Stimulated activated naive CD8-positive, alpha-beta T cell treated with anti-CD3 and anti-CD28 coated beads, Interleukin-15, amount 100 ng/mL, for 72 hours (primary cell): Measurements from ENCODE around the gene NIPBL.
A peak's percentile ranks its signal among the peaks of the same experiment; 100 is the strongest.
"Not testable (repeated sequence)": the region's sequence is repeated elsewhere in the genome, so short reads cannot be mapped to it uniquely, and the experiment has no call there.

ENCODE experiments used
- ATAC-seq: fragments of 150-1000 bp; cut with Tn5 transposase; 2 replicates; pipeline ENCODE4 v1.10.0; 2021; ENCODE audit warnings: mild to moderate bottlenecking, moderate library complexity
- DNase-seq, 2 donors: peaks; one replicate each; pipeline ENCODE4 v3.0.0; 2021 to 2022
- H3K27ac Mint-ChIP-seq, 2 donors: one replicate each; pipeline ENCODE4 v1.8.0; 2022; ENCODE audit warnings: mild to moderate bottlenecking in 2 of 2, mixed read lengths in 2 of 2, moderate library complexity in 2 of 2
- H3K27me3 Mint-ChIP-seq: one replicate; pipeline ENCODE4 v1.8.0; 2022; ENCODE audit warnings: mixed read lengths
- H3K4me1 Mint-ChIP-seq: one replicate; pipeline ENCODE4 v1.8.0; 2022; ENCODE audit warnings: mild to moderate bottlenecking, mixed read lengths
- H3K4me3 Mint-ChIP-seq, 2 donors: one replicate each; pipeline ENCODE4 v1.8.0; 2022; ENCODE audit warnings: mild to moderate bottlenecking in 2 of 2, mixed read lengths in 2 of 2, moderate library complexity in 1 of 2
- H3K9me3 Mint-ChIP-seq, 2 donors: one replicate each; pipeline ENCODE4 v1.8.0; 2022; ENCODE audit warnings: mixed read lengths in 2 of 2

NIPBL gene

GRCh38 chr5:36988396-36988795, 111.8 kb downstream of the NIPBL start:
- Mint-ChIP-seq H3K4me3 (no peak overlapping the region), H3K9me3 (no peaks in the 10 kb centered on the region), H3K27me3 (no peaks in the 10 kb centered on the region), H3K27ac (no peak overlapping the region), H3K4me1 (peaks cover 37% of the 10 kb centered on the region)
- no peak for ATAC-seq
- DNase-seq = no peak

DNA sequence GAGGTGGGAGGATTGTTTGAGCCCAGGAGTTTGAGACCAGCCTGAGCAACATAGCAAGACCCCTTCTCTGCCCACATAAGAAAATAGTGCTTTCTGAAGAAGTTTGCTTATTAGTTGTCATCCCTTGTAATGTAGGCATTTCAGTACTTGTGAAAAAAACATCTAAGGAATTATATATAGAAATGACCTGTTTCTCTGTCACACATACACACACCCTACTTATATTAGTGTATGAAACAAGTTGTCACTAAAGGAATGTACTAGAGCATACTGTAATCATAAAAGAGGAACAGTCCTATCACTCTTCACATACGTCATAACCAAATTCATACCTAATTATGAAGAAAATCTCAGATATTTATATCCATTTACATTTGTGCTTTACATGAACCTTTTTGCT, 122.0 kb downstream of the NIPBL start:
- no peak overlapping the region for H3K27ac Mint-ChIP-seq
- H3K9me3 Mint-ChIP-seq = no peaks in the 10 kb centered on the region
- H3K27me3 Mint-ChIP-seq = no peaks in the 10 kb centered on the region
- no peak overlapping the region for H3K4me3 Mint-ChIP-seq
- ATAC-seq (peak; percentile 23), DNase-seq (no peak)
- peaks cover 6% of the 10 kb centered on the region for H3K4me1 Mint-ChIP-seq

GRCh38 chr5:37002176-37002751, 125.7 kb downstream of the NIPBL start:
- H3K27ac Mint-ChIP-seq = no peak overlapping the region
- no peak overlapping the region for H3K4me3 Mint-ChIP-seq
- H3K4me1 Mint-ChIP-seq = no peaks in the 10 kb centered on the region
- no peaks in the 10 kb centered on the region for H3K27me3 Mint-ChIP-seq
- no peak for DNase-seq
- ATAC-seq = no peak
- no peaks in the 10 kb centered on the region for H3K9me3 Mint-ChIP-seq

- Mint-ChIP-seq H3K9me3 (no peaks in the 10 kb centered on the region), H3K27me3 (no peaks in the 10 kb centered on the region), H3K27ac (no peak overlapping the region), H3K4me1 (no peaks in the 10 kb centered on the region), H3K4me3 (no peak overlapping the region)
- ATAC-seq (no peak), DNase-seq (no peak)
These were observed 128.7 kb downstream of the NIPBL start for GRCh38 chr5:37005252-37005651.

- DNase-seq (no peak), ATAC-seq (no peak)
- no peaks in the 10 kb centered on the region for H3K9me3 Mint-ChIP-seq
- no peaks in the 10 kb centered on the region for H3K27me3 Mint-ChIP-seq
- H3K4me3 Mint-ChIP-seq = no peak overlapping the region
- no peak overlapping the region for H3K27ac Mint-ChIP-seq
- H3K4me1 Mint-ChIP-seq = no peaks in the 10 kb centered on the region
These were observed 129.5 kb downstream of the NIPBL start for GRCh38 chr5:37005946-37006540.

- not testable (repeated sequence) for H3K9me3 Mint-ChIP-seq, H3K27ac Mint-ChIP-seq, DNase-seq, H3K4me1 Mint-ChIP-seq, H3K27me3 Mint-ChIP-seq, ATAC-seq, H3K4me3 Mint-ChIP-seq
These were observed 136.6 kb downstream of the NIPBL start for GRCh38 chr5:37013181-37013580.

GRCh38 chr5:37014321-37014720, 137.8 kb downstream of the NIPBL start:
- no peaks in the 10 kb centered on the region for H3K4me1 Mint-ChIP-seq
- no peak overlapping the region for H3K4me3 Mint-ChIP-seq
- no peaks in the 10 kb centered on the region for H3K9me3 Mint-ChIP-seq
- H3K27ac Mint-ChIP-seq = peak overlapping the region in 1 of 2 donors; percentile 40
- DNase-seq (no peak), ATAC-seq (no peak)
- H3K27me3 Mint-ChIP-seq = no peaks in the 10 kb centered on the region

- Mint-ChIP-seq H3K27me3 (no peaks in the 10 kb centered on the region), H3K27ac (no peak overlapping the region), H3K4me3 (no peak overlapping the region), H3K4me1 (no peaks in the 10 kb centered on the region), H3K9me3 (no peaks in the 10 kb centered on the region)
- no peak for ATAC-seq
- DNase-seq = no peak
These were observed 139.5 kb downstream of the NIPBL start for GRCh38 chr5:37015795-37016666.

- no peak for ATAC-seq
- Mint-ChIP-seq H3K9me3 (no peaks in the 10 kb centered on the region), H3K27me3 (no peaks in the 10 kb centered on the region), H3K27ac (no peak overlapping the region), H3K4me1 (no peaks in the 10 kb centered on the region), H3K4me3 (no peak overlapping the region)
- DNase-seq = no peak
These were observed 152.3 kb downstream of the NIPBL start for GRCh38 chr5:37028910-37029309.

DNA sequence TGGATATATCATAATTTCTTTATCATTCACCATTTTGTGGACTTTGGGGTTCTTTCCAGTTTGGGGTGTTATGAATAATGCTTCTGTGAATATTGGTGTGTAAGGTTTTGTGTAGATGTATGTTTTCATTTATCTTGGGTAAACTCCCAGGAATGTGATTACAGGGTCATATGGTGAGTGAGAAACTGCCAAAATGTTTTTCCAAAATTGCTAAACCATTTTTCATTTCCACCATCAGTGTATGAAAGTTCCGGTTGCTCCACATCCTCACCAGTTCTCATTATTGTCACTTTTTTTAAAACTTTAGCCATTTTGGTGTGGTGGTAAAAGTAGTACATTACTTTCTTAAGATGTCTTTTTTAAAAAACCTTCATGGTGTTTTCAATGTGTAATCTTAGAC, 152.9 kb downstream of the NIPBL start:
- Mint-ChIP-seq H3K27ac (no peak overlapping the region), H3K9me3 (no peaks in the 10 kb centered on the region), H3K27me3 (no peaks in the 10 kb centered on the region), H3K4me1 (no peaks in the 10 kb centered on the region), H3K4me3 (no peak overlapping the region)
- DNase-seq (no peak), ATAC-seq (no peak)

- H3K4me1 Mint-ChIP-seq = no peaks in the 10 kb centered on the region
- DNase-seq (no peak), ATAC-seq (no peak)
- no peaks in the 10 kb centered on the region for H3K9me3 Mint-ChIP-seq
- H3K4me3 Mint-ChIP-seq = no peak overlapping the region
- no peaks in the 10 kb centered on the region for H3K27me3 Mint-ChIP-seq
- no peak overlapping the region for H3K27ac Mint-ChIP-seq
These were observed 158.4 kb downstream of the NIPBL start for GRCh38 chr5:37034955-37035354.

GRCh38 chr5:37037840-37038239, 161.3 kb downstream of the NIPBL start:
- no peak for DNase-seq
- no peaks in the 10 kb centered on the region for H3K27me3 Mint-ChIP-seq
- no peaks in the 10 kb centered on the region for H3K9me3 Mint-ChIP-seq
- no peak overlapping the region for H3K4me3 Mint-ChIP-seq
- H3K27ac Mint-ChIP-seq = no peak overlapping the region
- ATAC-seq = no peak
- H3K4me1 Mint-ChIP-seq = no peaks in the 10 kb centered on the region

DNA sequence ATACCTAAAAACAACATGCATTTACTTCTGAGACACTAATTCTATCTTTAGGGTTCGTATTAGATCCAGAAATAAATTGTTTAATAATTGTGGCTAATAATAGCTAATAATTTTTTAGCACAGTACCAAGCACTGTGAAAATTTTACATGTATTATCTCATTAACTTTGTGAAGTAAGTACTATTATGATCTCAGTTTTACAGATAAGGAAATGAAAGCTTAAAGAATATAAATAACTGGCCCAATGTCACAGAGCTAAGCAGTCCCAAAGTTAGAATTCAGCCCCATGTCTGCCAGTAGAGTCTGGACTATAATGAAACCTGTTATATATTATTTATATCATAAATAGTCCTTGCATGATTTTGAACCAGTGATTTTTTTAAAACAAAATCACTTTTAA, 163.3 kb downstream of the NIPBL start:
- H3K27ac Mint-ChIP-seq = no peak overlapping the region
- H3K4me3 Mint-ChIP-seq = no peak overlapping the region
- H3K4me1 Mint-ChIP-seq = no peaks in the 10 kb centered on the region
- no peaks in the 10 kb centered on the region for H3K9me3 Mint-ChIP-seq
- ATAC-seq = no peak
- DNase-seq = no peak
- H3K27me3 Mint-ChIP-seq = no peaks in the 10 kb centered on the region

DNA sequence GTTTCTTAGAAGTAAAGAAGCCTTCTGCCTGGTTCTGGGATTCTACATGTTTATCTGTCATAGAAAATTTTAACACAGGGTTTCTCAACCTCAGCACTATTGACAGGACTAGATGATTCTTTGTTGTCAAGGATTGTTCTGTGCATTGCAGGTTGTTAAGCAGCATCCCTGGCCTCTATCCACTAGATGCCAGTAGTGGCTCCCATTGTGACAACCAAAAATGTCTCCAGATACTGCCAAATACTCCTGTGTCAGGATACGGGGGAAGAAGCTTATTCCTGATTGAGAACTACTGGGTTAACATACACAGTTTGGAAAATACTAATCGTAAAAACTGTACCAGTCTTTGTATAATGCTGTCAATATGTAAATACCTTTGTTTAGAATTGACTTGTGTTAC, 167.1 kb downstream of the NIPBL start:
- peak overlapping the region; percentile 27 for H3K27ac Mint-ChIP-seq
- no peaks in the 10 kb centered on the region for H3K27me3 Mint-ChIP-seq
- no peaks in the 10 kb centered on the region for H3K4me1 Mint-ChIP-seq
- no peak overlapping the region for H3K4me3 Mint-ChIP-seq
- no peaks in the 10 kb centered on the region for H3K9me3 Mint-ChIP-seq
- DNase-seq = no peak
- ATAC-seq = no peak

DNA sequence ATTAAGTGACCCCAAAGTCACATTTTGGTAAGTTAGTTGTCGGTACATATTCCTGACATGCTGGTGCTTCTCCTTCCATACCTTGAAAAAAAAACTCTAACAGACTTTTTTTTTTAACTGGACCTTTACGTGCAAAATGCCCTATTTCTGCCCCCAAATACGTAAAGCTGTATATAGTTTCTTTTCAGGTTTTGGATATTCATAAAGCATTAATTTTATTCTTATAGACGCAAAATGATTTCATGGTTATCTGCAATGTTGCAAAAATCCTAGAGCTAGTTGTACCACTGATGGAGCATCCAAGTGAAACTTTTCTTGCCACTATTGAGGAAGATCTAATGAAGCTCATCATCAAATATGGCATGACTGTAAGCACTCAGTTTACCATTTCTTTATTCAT, 167.6 kb downstream of the NIPBL start:
- no peak overlapping the region for H3K27ac Mint-ChIP-seq
- no peaks in the 10 kb centered on the region for H3K4me1 Mint-ChIP-seq
- H3K4me3 Mint-ChIP-seq = no peak overlapping the region
- DNase-seq (no peak), ATAC-seq (no peak)
- no peaks in the 10 kb centered on the region for H3K27me3 Mint-ChIP-seq
- H3K9me3 Mint-ChIP-seq = no peaks in the 10 kb centered on the region

- Mint-ChIP-seq H3K4me3 (no peak overlapping the region), H3K27ac (peak overlapping the region in 1 of 2 donors; percentile 78), H3K9me3 (no peaks in the 10 kb centered on the region), H3K27me3 (no peaks in the 10 kb centered on the region), H3K4me1 (no peaks in the 10 kb centered on the region)
- ATAC-seq (no peak), DNase-seq (no peak)
These were observed 169.1 kb downstream of the NIPBL start for GRCh38 chr5:37045703-37046102.
